Peyer's patch (tissue), 4 donors: ENCODE data around the gene HOXA6.

Source experiments
- POLR2A ChIP-seq, 2 donors: fragments of 450-650 bp; IDR thresholded peaks; one replicate each; pipeline ENCODE4 v1.5.1; 2017; ENCODE audit warnings: antibody characterized with exemption in 2 of 2, mild to moderate bottlenecking in 2 of 2, moderate library complexity in 2 of 2
- TF ChIP-seq, protein P1 (sequence below), 6 experiments: fragments of 450-650 bp in 4 of 6; fragments of 200-600 bp in 2 of 6; sonication (generic) in 1 of 6; IDR thresholded peaks; one replicate each; pipeline ENCODE4 v1.5.1; 2017 to 2019; ENCODE audit warnings: antibody characterized with exemption in 6 of 6, mild to moderate bottlenecking in 3 of 6, moderate library complexity in 1 of 6

DNA sequence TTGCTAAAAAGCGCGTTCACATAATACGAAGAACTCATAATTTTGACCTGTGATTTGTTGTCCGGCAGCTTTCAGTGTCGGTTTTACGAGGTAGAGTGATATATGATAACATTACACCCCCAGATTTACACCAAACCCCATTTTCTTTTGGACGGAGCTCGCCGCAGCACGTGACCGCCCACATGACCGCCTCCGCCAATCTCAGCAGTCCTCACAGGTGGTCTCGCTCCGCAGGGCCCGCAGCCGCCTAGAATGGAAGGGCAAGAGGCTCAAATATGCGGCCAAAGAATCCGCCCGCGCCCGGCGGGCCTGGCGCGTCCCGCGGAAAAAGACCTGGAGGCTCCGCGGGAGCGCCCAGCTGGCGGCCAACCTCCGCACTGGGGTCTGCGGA, 8.9 kb upstream of the HOXA6 start, which contains the start of gene HOXA7:
- TF ChIP-seq, protein P1, sequence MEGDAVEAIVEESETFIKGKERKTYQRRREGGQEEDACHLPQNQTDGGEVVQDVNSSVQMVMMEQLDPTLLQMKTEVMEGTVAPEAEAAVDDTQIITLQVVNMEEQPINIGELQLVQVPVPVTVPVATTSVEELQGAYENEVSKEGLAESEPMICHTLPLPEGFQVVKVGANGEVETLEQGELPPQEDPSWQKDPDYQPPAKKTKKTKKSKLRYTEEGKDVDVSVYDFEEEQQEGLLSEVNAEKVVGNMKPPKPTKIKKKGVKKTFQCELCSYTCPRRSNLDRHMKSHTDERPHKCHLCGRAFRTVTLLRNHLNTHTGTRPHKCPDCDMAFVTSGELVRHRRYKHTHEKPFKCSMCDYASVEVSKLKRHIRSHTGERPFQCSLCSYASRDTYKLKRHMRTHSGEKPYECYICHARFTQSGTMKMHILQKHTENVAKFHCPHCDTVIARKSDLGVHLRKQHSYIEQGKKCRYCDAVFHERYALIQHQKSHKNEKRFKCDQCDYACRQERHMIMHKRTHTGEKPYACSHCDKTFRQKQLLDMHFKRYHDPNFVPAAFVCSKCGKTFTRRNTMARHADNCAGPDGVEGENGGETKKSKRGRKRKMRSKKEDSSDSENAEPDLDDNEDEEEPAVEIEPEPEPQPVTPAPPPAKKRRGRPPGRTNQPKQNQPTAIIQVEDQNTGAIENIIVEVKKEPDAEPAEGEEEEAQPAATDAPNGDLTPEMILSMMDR (IDR thresholded peaks at IDR 0.05), result no peak
- peak in 1 of 2 donors; percentile 39 for TF ChIP-seq POLR2A (IDR thresholded peaks at IDR 0.05)
